Left ventricle myocardium inferior (tissue), 1 donor: ENCODE results near the gene IPMK. TPM values are rescaled to one million over a fixed set of nuclear protein-coding genes. Genes with fewer than 3 reads are reported as not detected.

Experiments used
- DNase-seq: peaks from one replicate; pipeline ENCODE4 v3.0.0-alpha.2; 2020
- H3K27ac ChIP-seq: fragments of 200-600 bp; replicated peaks from 2 replicates; pipeline ENCODE4 v1.8.0; 2021
- H3K27me3 ChIP-seq: fragments of 200-600 bp; 2 replicates; pipeline ENCODE4 v1.8.0; 2021; ENCODE audit warnings: low read depth
- H3K36me3 ChIP-seq: fragments of 200-600 bp; 2 replicates; pipeline ENCODE4 v1.8.0; 2021
- H3K4me1 ChIP-seq: fragments of 200-600 bp; 2 replicates; pipeline ENCODE4 v1.8.0; 2021
- H3K4me3 ChIP-seq: fragments of 200-600 bp; 2 replicates; pipeline ENCODE4 v1.8.0; 2021; ENCODE audit warnings: mild to moderate bottlenecking, moderate library complexity
- H3K9me3 ChIP-seq: fragments of 200-600 bp; replicated peaks from 2 replicates; pipeline ENCODE4 v1.8.0; 2021
- CTCF ChIP-seq: fragments of 200-600 bp; IDR thresholded peaks from 2 replicates; pipeline ENCODE4 v1.8.0; 2021; ENCODE audit warnings: antibody characterized with exemption, mild to moderate bottlenecking, borderline replicate concordance
- intact Hi-C: fragments of 100-400 bp; cut with micrococcal nuclease; formaldehyde crosslinking; loops from one replicate; pipeline ENCODE4 v1.11.0; 2022
- total RNA-seq: library from RNA; stranded (reverse); fragmentation: NEBNext Ultra II Directional; extraction: Animal tissue kit (Norgen Biotek cat#: 25700); gene quantifications from one replicate; pipeline ENCODE4 v1.2.1, GENCODE V29; 2021
- donor health status: DM: no; HTN: yes; CAD: no; lungs with severe emphysema.

IPMK gene
- total RNA-seq, 1 donor from 2014 or later: 2.3 TPM

GRCh38 chr10:58143944-58144343, 123.8 kb downstream of the IPMK start:
- intact Hi-C loops: no loop called here
- peaks cover 25% of the 10 kb centered on the region for H3K27me3 ChIP-seq
- H3K9me3 ChIP-seq: peaks cover 6% of the 10 kb centered on the region
- no peak for DNase-seq
- no peak overlapping the region for H3K27ac ChIP-seq
- no peak overlapping the region for H3K4me3 ChIP-seq
- no peak for TF ChIP-seq CTCF
- no peaks in the 10 kb centered on the region for H3K36me3 ChIP-seq
- H3K4me1 ChIP-seq: no peaks in the 10 kb centered on the region

Other genes starting within 250 kb of the IPMK start
- 173 TPM for gene CISD1, start 1.3 kb upstream of the IPMK start, total RNA-seq
- 56.0 TPM for gene UBE2D1, start 67.1 kb upstream of the IPMK start, total RNA-seq
- gene TFAM, start 117.5 kb upstream of the IPMK start, total RNA-seq: 29.8 TPM
- 5.7 TPM for gene BICC1, start 245.0 kb upstream of the IPMK start, total RNA-seq